Smooth muscle cell (in vitro differentiated cells): Measurements from ENCODE around the gene FXYD5. TPM values are rescaled to one million over a fixed set of nuclear protein-coding genes. Genes with fewer than 3 reads are reported as not detected.
A peak's percentile ranks its signal among the peaks of the same experiment; 100 is the strongest.

Experiments
- DNase-seq: peaks from one replicate; lab custom pipeline; 2025; ENCODE audit not compliant: unreplicated experiment; lab: John Stamatoyannopoulos, UW
- H2AFZ ChIP-seq: fragments of 200-600 bp; sonication (generic); 2 replicates; pipeline ENCODE4 v1.6.0; 2016; ENCODE audit warnings: antibody characterized with exemption, low read depth, mild to moderate bottlenecking
- H3F3A ChIP-seq: fragments of 200-600 bp; sonication (generic); 2 replicates; pipeline ENCODE4 v1.6.0; 2017; ENCODE audit warnings: antibody characterized with exemption, low read depth
- H3K27ac ChIP-seq: fragments of 200-600 bp; sonication (generic); 2 replicates; pipeline ENCODE4 v1.5.1; 2016; ENCODE audit warnings: low read depth, mild to moderate bottlenecking
- H3K27me3 ChIP-seq: fragments of 200-600 bp; sonication (generic); 2 replicates; pipeline ENCODE4 v1.6.1; 2016; ENCODE audit warnings: low read depth, mild to moderate bottlenecking
- H3K36me3 ChIP-seq: fragments of 200-600 bp; sonication (generic); 2 replicates; pipeline ENCODE4 v1.5.1; 2016; ENCODE audit warnings: low read depth
- H3K4me1 ChIP-seq: fragments of 200-600 bp; sonication (generic); 2 replicates; pipeline ENCODE4 v1.5.1; 2016; ENCODE audit warnings: low read depth
- H3K4me2 ChIP-seq: fragments of 200-600 bp; sonication (generic); 2 replicates; pipeline ENCODE4 v1.6.0; 2016; ENCODE audit warnings: mild to moderate bottlenecking
- H3K4me3 ChIP-seq: fragments of 200-600 bp; sonication (generic); 2 replicates; pipeline ENCODE4 v1.5.1; 2016; ENCODE audit warnings: mild to moderate bottlenecking
- H3K79me2 ChIP-seq: fragments of 200-600 bp; sonication (generic); 2 replicates; pipeline ENCODE4 v1.6.0; 2016; ENCODE audit warnings: low read depth, mild to moderate bottlenecking
- H3K9ac ChIP-seq: fragments of 200-600 bp; sonication (generic); 2 replicates; pipeline ENCODE4 v1.6.0; 2016; ENCODE audit warnings: low read depth
- H3K9me3 ChIP-seq: fragments of 200-600 bp; sonication (generic); replicated peaks from 2 replicates; pipeline ENCODE4 v1.5.1; 2016; ENCODE audit warnings: low read depth
- H4K20me1 ChIP-seq: fragments of 200-600 bp; sonication (generic); 2 replicates; pipeline ENCODE4 v1.6.0; 2016; ENCODE audit warnings: low read depth
- WGBS: methylation state at CpG from one replicate; pipeline ENCODE4 v1.1.7; 2016; ENCODE audit warnings: low lambda C conversion rate; 5-methylcytosine and 5-hydroxymethylcytosine counted together
- polyA plus RNA-seq: library from polyadenylated mRNA; unstranded; fragments of >200 nt; fragmentation: Nextera tagmentation; extraction: Ambion mirVana; gene quantifications from 2 replicates; pipeline ENCODE4 v1.2.1, GENCODE V29; 2016
- total RNA-seq: library from RNA; depleted of rRNA; stranded (reverse); fragments of >200 nt; gene quantifications from 2 replicates; pipeline ENCODE4 v1.2.3, GENCODE V29; 2014
- TF ChIP-seq, protein P1 (sequence below): fragments of 200-600 bp; sonication (generic); IDR thresholded peaks from 2 replicates; pipeline ENCODE4 v1.5.1; 2017; ENCODE audit warnings: borderline replicate concordance, mild to moderate bottlenecking, antibody characterized with exemption; ENCODE audit not compliant: insufficient read depth, poor library complexity, severe bottlenecking

FXYD5 gene
- total and polyA plus RNA-seq, 2 experiments from 2014 or later = 133 to 205 TPM

DNA sequence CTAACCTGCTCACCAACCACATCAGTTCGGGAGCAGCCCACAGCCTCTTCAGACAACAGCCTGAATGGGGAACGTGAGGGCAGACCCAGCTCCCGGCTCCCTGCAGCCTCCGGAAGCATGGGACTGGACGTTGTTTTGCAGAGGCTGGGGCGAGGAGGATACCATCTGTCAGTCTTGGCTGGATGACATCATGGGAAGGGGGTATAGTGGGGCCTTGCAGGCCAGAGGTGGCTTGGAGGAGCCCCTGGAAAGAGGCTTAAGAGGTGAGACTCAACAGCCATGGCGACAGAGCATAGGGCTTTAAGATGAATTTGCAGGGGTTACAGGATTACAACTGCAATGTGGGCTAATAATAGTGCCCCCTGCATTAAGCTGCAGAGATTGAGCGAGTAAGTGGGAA is 37.4 kb upstream of the FXYD5 start:
- Histone ChIP-seq H3K4me2 (no peak overlapping the region), H3K27me3 (no peaks in the 10 kb centered on the region), H3K4me3 (peak overlapping the region; percentile 43), H4K20me1 (no peaks in the 10 kb centered on the region), H3K27ac (no peak overlapping the region), H3F3A (no peaks in the 10 kb centered on the region), H3K79me2 (no peaks in the 10 kb centered on the region), H3K36me3 (no peaks in the 10 kb centered on the region), H3K9me3 (no peaks in the 10 kb centered on the region), H2AFZ (no peak overlapping the region), H3K4me1 (peaks cover 7% of the 10 kb centered on the region), H3K9ac (no peak overlapping the region)
- no peak for DNase-seq
- TF ChIP-seq, protein P1, sequence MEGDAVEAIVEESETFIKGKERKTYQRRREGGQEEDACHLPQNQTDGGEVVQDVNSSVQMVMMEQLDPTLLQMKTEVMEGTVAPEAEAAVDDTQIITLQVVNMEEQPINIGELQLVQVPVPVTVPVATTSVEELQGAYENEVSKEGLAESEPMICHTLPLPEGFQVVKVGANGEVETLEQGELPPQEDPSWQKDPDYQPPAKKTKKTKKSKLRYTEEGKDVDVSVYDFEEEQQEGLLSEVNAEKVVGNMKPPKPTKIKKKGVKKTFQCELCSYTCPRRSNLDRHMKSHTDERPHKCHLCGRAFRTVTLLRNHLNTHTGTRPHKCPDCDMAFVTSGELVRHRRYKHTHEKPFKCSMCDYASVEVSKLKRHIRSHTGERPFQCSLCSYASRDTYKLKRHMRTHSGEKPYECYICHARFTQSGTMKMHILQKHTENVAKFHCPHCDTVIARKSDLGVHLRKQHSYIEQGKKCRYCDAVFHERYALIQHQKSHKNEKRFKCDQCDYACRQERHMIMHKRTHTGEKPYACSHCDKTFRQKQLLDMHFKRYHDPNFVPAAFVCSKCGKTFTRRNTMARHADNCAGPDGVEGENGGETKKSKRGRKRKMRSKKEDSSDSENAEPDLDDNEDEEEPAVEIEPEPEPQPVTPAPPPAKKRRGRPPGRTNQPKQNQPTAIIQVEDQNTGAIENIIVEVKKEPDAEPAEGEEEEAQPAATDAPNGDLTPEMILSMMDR = no peak
- WGBS = 68% methylated on average over 8 of the region's 8 CpGs

DNA sequence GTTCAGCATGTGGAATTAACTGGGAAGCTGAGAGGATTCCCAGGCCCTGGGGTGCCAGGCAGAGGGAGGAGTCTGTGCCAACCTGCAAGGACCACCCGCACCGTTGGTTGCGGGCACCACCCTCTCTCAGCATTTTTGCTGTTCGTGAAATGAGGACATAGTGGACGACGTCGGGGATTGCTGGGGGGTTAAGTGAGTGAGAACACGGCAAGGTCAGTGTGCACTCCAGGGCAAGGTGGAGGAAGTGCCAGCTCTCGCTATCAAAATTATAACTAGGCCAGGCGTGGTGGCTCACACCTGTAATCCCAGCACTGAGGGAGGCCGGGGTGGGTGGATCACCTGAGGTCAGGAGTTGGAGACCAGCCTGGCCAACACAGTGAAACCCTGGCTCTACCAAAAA is 36.7 kb upstream of the FXYD5 start:
- H3K79me2 ChIP-seq = no peaks in the 10 kb centered on the region

DNA sequence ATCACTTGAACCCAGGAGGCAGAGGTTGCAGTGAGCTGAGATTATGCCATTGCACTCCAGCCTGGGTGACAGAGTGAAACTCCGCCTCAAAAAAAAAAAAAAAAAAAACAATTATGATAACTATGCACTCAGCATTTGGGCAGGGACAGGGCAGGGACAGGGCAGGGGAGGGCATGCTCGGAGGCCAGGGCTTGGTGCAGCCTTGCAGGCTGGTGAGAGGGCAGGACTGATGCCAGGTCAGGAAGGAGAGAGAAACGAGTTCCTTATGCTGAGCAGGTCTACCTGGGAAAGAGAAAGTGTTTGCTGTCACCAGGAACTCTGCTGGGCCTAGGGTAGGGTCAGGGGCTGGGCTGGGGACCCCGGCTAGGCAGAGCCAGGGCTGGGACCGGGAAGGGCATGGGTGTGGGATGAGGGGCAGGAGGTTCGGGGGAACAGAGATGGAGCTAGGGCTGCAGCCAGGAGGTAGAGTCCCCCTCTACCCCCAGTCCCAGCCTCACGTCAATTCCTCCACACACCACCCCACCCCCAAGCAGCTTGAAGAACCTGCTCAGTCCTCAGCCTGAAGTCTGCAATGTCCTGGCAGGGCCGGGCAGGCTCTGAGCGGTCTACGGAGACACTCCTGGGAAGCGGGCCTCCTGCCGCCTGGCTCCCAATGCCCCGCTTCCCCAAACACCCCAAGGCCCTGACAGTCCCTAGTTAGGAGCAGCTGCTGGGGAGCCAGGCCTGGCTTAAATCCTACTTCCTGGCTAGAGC is 36.1 kb upstream of the FXYD5 start:
- H3K4me2 ChIP-seq = no peak overlapping the region

More for the DNA sequence above, 36.7 kb upstream of the FXYD5 start:
- Histone ChIP-seq H3K4me1 (peaks cover 10% of the 10 kb centered on the region), H3K9me3 (no peaks in the 10 kb centered on the region), H3F3A (no peaks in the 10 kb centered on the region), H3K27ac (no peak overlapping the region), H3K27me3 (no peaks in the 10 kb centered on the region), H4K20me1 (no peaks in the 10 kb centered on the region), H3K36me3 (no peaks in the 10 kb centered on the region), H2AFZ (no peak overlapping the region), H3K4me2 (no peak overlapping the region), H3K4me3 (no peak overlapping the region), H3K9ac (no peak overlapping the region)
- 87% methylated on average over 11 of the region's 11 CpGs for WGBS
- DNase-seq = no peak
- TF ChIP-seq, protein P1 = no peak

More for the DNA sequence above, 36.1 kb upstream of the FXYD5 start:
- Histone ChIP-seq H3K79me2 (no peaks in the 10 kb centered on the region), H3F3A (no peaks in the 10 kb centered on the region), H3K4me1 (peaks cover 16% of the 10 kb centered on the region), H4K20me1 (no peaks in the 10 kb centered on the region), H3K4me3 (no peak overlapping the region), H3K27me3 (no peaks in the 10 kb centered on the region), H3K27ac (no peak overlapping the region), H3K9ac (no peak overlapping the region), H2AFZ (no peak overlapping the region), H3K9me3 (no peaks in the 10 kb centered on the region), H3K36me3 (no peaks in the 10 kb centered on the region)
- TF ChIP-seq, protein P1 = no peak
- 90% methylated on average over 13 of the region's 13 CpGs for WGBS
- no peak for DNase-seq
